Measurements from ENCODE around the gene AGMO.

- TF ChIP-seq POLR2A (IDR thresholded peaks at IDR 0.05) = no peak
- TF ChIP-seq, protein P1, sequence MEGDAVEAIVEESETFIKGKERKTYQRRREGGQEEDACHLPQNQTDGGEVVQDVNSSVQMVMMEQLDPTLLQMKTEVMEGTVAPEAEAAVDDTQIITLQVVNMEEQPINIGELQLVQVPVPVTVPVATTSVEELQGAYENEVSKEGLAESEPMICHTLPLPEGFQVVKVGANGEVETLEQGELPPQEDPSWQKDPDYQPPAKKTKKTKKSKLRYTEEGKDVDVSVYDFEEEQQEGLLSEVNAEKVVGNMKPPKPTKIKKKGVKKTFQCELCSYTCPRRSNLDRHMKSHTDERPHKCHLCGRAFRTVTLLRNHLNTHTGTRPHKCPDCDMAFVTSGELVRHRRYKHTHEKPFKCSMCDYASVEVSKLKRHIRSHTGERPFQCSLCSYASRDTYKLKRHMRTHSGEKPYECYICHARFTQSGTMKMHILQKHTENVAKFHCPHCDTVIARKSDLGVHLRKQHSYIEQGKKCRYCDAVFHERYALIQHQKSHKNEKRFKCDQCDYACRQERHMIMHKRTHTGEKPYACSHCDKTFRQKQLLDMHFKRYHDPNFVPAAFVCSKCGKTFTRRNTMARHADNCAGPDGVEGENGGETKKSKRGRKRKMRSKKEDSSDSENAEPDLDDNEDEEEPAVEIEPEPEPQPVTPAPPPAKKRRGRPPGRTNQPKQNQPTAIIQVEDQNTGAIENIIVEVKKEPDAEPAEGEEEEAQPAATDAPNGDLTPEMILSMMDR (IDR thresholded peaks at IDR 0.05) = no peak
These were observed 143.6 kb downstream of the AGMO start for GRCh38 chr7:15418264-15418663.

Data from testis (tissue), 2 donors.